SIG-M5 treated with dmso at 0.1 percent for 504 hours (cell line): ENCODE results near the gene ATG16L2.
"Not testable (repeated sequence)": the region's sequence is repeated elsewhere in the genome, so short reads cannot be mapped to it uniquely, and the experiment has no call there.

ENCODE experiments used
- DNase-seq: peaks from one replicate; lab custom pipeline; 2025; ENCODE audit not compliant: unreplicated experiment; lab: John Stamatoyannopoulos, UW

ATG16L2 gene

DNA sequence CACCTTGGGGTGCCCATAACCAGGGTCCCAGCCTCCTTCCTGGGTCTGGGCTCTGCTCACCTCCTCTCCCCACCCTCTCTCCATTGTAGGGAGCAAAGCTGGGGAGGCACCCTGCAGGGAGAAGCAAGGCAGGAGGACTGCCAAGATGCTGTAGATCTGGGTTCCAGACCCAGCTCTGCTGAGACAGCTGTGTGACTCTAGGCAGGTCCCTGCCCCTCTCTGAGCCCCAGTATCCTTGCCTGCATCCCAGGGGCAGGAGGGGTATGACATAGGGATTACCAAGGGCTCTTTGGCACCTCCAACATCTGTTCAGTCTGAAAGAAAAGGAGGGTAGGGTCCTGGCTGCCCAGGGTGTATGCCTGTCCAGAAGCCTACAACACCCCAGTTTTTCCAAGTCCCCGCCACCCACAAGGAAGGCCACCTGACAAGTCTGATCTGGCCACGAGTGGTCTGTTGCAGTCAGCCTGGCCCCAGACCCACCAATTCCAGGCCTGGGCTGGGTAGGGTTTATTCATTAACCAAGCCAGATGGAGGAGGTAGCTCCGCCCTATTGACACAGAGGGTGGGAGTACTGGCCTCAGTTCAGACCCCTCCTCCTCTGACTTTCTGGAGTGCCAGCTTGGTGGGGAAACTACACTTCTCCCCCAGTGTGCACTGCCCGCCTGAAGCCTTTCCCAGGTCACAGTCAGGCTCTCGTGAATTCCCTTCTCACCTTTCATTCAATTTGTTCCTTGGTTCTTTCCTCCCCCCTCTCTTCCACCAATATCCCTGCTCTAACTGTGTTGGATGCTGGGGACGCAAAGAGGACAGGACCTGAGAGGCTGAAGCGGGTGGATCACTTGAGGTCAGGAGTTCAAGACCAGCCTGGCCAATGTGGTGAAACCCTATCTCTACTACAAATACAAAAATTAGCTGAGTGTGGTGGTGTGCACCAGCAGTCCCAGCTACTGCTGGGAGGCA, 35.4 kb upstream of the ATG16L2 start:
- DNase-seq: no peak

- no peak for DNase-seq
These were observed 34.6 kb upstream of the ATG16L2 start for GRCh38 chr11:72779495-72780128.

DNA sequence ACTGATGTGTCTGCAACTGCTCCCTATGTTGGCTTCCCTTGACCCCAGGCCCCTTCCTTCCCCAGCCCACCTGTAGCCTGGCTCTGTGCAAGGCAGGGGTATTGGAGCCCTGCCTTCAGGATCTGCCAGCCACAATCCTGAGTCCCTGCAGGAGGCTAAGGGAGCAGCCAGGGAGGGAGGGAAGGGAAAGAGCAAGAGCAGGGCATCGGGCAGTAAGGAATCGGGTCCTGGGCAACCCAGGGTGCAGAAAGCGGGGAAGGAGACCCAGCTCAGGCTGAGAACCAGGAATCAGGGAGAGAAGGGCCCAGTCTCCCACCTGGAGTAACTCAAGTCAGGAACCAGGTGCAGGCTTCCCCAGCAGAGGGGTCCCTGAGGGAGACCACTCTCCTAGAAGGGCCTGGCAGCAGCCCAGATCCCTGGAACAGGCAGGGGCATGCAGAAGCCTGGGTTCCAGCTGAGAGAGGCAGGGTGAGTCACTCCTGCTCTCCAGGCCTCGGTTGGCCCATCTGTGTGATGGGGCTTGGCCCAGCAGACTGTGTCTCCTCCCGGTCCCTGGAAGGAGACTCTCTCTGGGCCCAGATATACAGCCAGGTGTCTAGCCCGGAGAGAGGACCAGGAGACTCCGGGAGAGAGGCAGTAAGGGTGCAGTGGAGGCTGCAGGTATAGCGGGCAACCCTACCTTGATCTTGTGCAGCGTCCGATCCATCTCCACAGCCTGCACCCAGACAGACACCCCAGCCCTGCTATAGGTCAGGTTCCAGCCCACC, 33.7 kb upstream of the ATG16L2 start:
- no peak for DNase-seq

DNA sequence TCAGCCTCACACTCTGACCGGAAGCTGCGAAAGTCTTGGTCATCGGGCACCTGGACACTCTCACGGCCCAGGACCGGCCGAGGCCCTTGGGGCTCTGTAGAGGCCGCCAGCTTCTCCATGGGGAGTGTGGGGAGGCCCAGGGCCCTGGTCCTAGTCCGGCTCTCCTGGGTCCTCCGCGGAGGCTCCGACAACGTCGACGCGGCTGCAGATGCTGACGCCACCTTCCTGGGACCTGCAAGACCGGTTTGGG, 33.2 kb upstream of the ATG16L2 start:
- DNase-seq: peak; percentile 21

- DNase-seq: no peak
These were observed 32.7 kb upstream of the ATG16L2 start for GRCh38 chr11:72781313-72782080.

- DNase-seq: no peak
These were observed 31.9 kb upstream of the ATG16L2 start for GRCh38 chr11:72782081-72782920.

DNA sequence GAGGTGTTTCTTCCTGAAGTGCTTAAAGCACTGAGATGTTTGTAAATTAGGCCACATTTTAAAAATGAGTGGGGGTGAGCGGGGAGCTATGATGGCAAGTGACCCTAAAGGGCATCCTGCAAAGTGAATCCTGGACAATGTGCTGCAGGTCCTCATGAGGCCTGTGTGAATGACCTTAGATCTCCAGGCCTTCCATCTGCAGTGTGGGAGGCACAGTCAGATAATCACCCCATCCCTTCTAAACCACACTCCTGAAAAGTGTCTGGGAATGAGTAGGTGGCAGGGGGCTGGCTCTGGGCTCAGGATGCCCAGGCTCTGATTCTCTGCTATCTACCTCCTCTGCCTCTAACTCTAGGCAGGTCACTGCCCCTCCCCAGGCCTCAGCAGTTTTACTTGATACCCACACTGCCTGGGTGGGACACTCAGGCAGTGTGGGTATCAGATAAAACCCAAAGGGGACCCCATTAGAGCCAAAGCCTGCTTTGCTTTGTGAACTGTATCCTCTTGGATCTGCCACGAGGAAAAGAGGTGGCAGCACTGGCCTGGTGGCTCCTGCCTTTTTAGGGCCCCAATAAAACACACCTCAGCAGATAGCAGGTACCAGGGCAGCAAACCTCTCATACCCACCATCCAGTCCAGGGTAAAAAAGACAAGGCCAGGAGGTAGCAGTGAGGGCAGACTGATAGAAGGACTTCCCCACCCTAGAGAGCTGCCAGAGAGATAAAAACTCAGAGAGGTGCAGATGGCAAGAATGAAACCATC, 30.9 kb upstream of the ATG16L2 start:
- no peak for DNase-seq

DNA sequence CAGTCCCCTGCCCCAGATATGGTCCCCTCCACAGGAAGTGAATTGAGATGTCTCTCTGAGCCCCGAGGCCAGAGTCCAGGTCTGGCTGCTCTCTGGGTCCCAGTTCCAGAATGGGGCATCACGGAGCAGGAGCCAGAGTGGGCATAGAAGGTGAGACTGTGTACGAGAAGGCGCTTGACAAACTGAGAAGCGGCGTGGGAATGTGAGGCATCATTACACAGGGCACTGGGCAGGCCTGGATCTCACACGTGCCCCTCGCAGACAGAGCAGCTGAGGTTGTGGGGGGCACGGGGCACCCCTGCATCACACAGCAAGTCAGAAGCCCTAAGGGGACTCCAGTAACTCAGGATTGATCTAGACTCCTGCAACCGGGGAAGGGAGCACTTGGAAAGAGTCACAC, 29.5 kb upstream of the ATG16L2 start:
- no peak for DNase-seq

- DNase-seq: peak; percentile 56
These were observed 27.7 kb upstream of the ATG16L2 start for GRCh38 chr11:72786305-72787215.

DNA sequence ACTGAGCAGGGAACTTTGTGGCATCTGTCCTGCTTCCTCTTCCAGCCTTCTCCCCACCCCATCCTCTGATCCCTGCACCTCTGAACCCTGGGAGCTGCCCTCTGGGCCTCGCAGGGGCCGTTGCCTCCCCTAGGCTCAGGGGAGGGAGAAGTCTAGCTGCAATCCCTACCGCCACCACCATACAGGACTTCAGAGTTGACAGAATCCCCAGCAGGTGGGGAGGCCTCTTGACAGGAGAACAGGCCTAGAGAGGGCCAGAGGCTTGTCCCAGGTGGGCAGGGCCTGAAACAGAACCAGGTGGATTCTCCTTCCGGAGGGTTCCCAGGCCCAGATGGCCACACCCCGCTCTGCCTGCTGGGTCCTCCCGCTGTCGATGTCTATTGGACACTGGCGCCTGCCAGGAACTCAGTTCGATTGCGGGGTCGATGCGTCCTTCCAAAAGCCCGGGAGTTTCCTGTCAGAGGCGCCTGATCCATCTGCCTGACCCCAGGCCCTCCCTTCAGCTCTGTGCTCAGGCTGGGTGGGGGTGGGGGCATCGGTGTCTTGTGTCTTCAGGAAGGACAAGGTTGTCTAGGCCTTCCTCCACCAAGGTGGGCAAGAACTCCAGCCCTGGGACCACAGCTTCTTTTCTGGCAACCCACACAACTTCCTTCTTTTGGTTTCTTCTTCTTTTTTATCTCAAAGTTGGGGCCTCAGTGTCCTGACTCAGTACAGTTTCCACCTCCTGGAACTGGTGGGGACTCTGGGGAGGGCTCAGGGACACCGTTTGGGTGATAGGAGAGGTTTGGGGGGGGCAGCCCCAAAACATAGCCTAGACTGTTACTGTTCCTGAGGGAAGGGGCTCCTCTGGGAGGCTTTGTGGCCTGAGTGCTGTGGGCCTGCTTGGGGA, 26.8 kb upstream of the ATG16L2 start:
- peak; percentile 67 for DNase-seq

- no peak for DNase-seq
These were observed 26.0 kb upstream of the ATG16L2 start for GRCh38 chr11:72788241-72788640.

GRCh38 chr11:72789493-72790131, 24.6 kb upstream of the ATG16L2 start:
- DNase-seq: no peak

GRCh38 chr11:72791228-72791627, 23.0 kb upstream of the ATG16L2 start:
- not testable (repeated sequence) for DNase-seq

DNA sequence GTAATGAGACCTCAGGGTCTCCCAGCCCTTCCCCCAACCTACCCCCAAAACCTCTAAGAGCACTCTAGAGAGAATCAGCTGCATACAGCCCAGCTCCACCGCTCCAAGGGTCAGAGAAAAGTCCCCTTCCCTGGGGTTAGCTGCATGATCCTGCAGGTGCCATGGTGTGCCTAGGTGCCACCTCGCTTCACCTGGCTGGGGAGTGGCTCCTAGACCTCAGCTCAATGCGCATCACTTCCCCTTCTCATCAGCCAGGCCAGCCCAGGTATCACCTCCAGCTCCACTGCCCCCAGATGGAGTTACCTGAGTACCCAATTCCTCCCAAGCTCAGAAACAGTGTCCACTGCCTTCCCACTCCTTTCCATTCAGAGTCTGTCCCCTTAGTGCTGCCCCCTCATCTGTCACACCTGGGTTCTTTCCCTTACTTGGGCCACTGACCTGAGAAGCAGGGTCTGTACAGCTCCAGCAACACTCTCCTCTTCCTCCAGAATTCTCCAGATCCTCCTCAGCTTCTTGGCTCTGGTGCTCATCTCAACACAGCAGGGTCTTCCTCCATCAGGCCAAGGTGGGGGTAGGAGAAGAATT, 21.7 kb upstream of the ATG16L2 start:
- DNase-seq: no peak

DNA sequence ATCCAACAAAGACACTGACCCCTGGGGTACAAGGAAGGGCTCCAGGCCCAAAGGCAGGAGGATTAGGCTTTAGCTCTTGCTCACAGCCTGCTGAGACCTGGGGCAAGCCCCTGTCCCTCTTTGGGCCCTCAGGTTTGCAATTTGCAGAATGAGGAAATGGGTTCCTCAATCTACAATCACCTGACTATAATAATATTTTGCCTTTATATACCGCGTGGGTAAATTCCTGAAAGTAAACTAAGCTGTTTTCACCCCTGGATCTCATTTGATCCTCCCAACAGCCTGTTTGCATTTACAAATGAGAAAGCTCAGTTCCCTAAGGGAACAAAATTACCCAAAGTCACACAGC, 21.2 kb upstream of the ATG16L2 start:
- DNase-seq: no peak

DNA sequence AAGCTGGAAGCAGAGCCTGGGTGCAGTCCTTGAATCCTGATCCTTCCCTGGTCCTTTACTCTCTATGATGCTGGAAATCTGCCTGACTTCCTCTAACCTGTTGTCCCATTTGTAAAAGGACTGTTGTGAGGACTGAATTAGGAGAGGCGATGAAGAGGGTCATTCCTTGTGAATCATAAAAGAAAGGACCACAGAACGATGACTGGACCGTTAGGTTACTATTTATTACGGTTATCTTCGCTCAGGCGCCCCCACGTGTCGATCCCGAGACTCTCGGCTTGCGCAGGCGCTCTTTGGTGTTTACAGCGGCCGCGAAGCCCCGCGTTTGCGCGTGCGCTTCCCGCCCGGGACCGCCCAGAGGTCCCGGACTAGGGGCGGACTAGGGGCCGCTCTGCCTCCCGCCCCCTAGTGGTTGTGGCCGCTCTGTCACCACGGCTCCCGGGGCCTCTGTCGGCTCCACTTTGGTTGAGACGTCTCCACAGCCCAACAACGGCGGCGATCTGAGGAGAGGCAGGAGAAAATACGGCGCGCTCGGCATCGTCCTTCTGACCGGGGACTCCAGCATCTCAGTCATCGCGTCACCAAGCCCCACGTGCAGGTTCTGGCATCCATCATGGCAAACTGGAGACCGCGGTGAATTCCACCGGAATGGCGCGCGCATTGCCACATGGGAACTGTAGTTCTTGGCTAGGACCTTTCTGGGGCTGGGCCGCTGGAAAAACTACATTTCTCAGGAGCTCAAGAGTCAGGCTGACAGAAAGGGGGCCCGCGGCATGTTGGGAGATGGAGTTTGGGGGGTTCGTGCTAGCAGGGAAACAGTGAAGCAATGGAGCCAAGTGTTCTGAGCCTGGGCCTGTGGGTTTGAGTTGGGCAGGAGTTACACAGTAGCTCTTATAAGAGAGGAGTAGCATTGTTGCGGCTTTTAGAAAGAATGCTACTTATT, 20.5 kb upstream of the ATG16L2 start, which contains the start of gene STARD10:
Gene STARD10, minus strand, starts transcription at position 623 of the 943 bp plus-strand sequence. CDS start 12,866 bp downstream, outside the sequence.
- DNase-seq: peak; percentile 90
